Neural cell (in vitro differentiated cells): ENCODE data around the gene BTRC. TPM values are rescaled to one million over a fixed set of nuclear protein-coding genes. Genes with fewer than 3 reads are reported as not detected.

Source experiments
- H2AFZ ChIP-seq: fragments of 200-600, 300-800 bp; sonication (generic), shearing (Covaris generic); 2 replicates; pipeline ENCODE4 v1.6.0; 2014; ENCODE audit warnings: low read depth, mild to moderate bottlenecking, antibody characterized with exemption, low read length, moderate library complexity
- H3F3A ChIP-seq: fragments of 200-600 bp; shearing (Covaris generic); 2 replicates; pipeline ENCODE4 v1.6.1; 2016; ENCODE audit warnings: mild to moderate bottlenecking, moderate library complexity, mixed read lengths, antibody characterized with exemption, low read length; ENCODE audit not compliant: insufficient read depth, poor library complexity, severe bottlenecking
- H3K27ac ChIP-seq: fragments of 200-600, 300-800 bp; sonication (generic), shearing (Covaris generic); 2 replicates; pipeline ENCODE4 v1.5.1; 2014; ENCODE audit warnings: mild to moderate bottlenecking, low read length, moderate library complexity
- H3K27me3 ChIP-seq: fragments of 300-800, 200-600 bp; sonication (generic), shearing (Covaris generic); 2 replicates; pipeline ENCODE4 v1.6.0; 2014; ENCODE audit warnings: mild to moderate bottlenecking, low read depth, low read length, moderate library complexity; ENCODE audit not compliant: insufficient read depth
- H3K36me3 ChIP-seq: fragments of 300-800, 200-600 bp; sonication (generic), shearing (Covaris generic); 2 replicates; pipeline ENCODE4 v1.5.1; 2014; ENCODE audit warnings: mild to moderate bottlenecking, antibody characterized with exemption, low read length, moderate library complexity; ENCODE audit not compliant: insufficient read depth
- H3K4me2 ChIP-seq: fragments of 300-800, 200-600 bp; sonication (generic), shearing (Covaris generic); 2 replicates; pipeline ENCODE4 v1.6.0; 2014; ENCODE audit warnings: mild to moderate bottlenecking, low read length
- H3K4me3 ChIP-seq: fragments of 300-800, 200-600 bp; sonication (generic), shearing (Covaris generic); 2 replicates; pipeline ENCODE4 v1.5.1; 2014; ENCODE audit warnings: mild to moderate bottlenecking, low read length, moderate library complexity
- H3K79me2 ChIP-seq: fragments of 200-600 bp; shearing (Covaris generic); replicated peaks from 2 replicates; pipeline ENCODE4 v1.6.0; 2014; ENCODE audit warnings: mild to moderate bottlenecking, low read length, moderate library complexity; ENCODE audit not compliant: insufficient read depth
- H3K9ac ChIP-seq: fragments of 300-800, 200-600 bp; sonication (generic), shearing (Covaris generic); 2 replicates; pipeline ENCODE4 v1.6.1; 2016; ENCODE audit warnings: mild to moderate bottlenecking, low read length, mixed read lengths
- H3K9me2 ChIP-seq: fragments of 200-600 bp; shearing (Covaris generic); 2 replicates; pipeline ENCODE4 v1.6.1; 2016; ENCODE audit warnings: mild to moderate bottlenecking, low read length, mixed read lengths; ENCODE audit not compliant: insufficient read depth
- H3K9me3 ChIP-seq: fragments of 200-600, 300-800 bp; sonication (generic), shearing (Covaris generic); 2 replicates; pipeline ENCODE4 v1.6.1; 2016; ENCODE audit warnings: mild to moderate bottlenecking, mixed run types, low read length, moderate library complexity, mixed read lengths
- H4K20me1 ChIP-seq: fragments of 200-600 bp; shearing (Covaris generic); 2 replicates; pipeline ENCODE4 v1.6.1; 2016; ENCODE audit warnings: mild to moderate bottlenecking, mixed run types; ENCODE audit not compliant: insufficient read depth
- CTCF ChIP-seq: fragments of 450-650 bp; IDR thresholded peaks from 2 replicates; pipeline ENCODE4 v1.5.1; 2014; ENCODE audit warnings: antibody characterized with exemption, mild to moderate bottlenecking, moderate library complexity; ENCODE audit not compliant: poor library complexity, severe bottlenecking
- EP300 ChIP-seq: fragments of 450-650 bp; conservative IDR thresholded peaks from 2 replicates; pipeline ENCODE4 v1.6.1; 2014; ENCODE audit warnings: antibody characterized with exemption, mild to moderate bottlenecking, moderate library complexity; ENCODE audit not compliant: poor library complexity, severe bottlenecking
- EZH2 ChIP-seq: fragments of 200-600, 300-800 bp; shearing (Covaris generic), sonication (generic); IDR thresholded peaks from 2 replicates; pipeline ENCODE4 v1.6.1; 2014; ENCODE audit warnings: antibody characterized with exemption, low read length, borderline replicate concordance, mild to moderate bottlenecking; ENCODE audit not compliant: insufficient read depth, poor library complexity, severe bottlenecking
- MXI1 ChIP-seq: fragments of 450-650 bp; conservative IDR thresholded peaks from 2 replicates; pipeline ENCODE4 v1.6.1; 2014; ENCODE audit warnings: antibody characterized with exemption, mild to moderate bottlenecking; ENCODE audit not compliant: poor library complexity, severe bottlenecking
- POLR2AphosphoS5 ChIP-seq: IDR thresholded peaks from 2 replicates; pipeline ENCODE4 v1.6.1; 2012
- RAD21 ChIP-seq: fragments of 450-650 bp; conservative IDR thresholded peaks from 2 replicates; pipeline ENCODE4 v1.6.1; 2014; ENCODE audit warnings: antibody characterized with exemption, mild to moderate bottlenecking, moderate library complexity
- REST ChIP-seq: IDR thresholded peaks from 2 replicates; pipeline ENCODE4 v1.6.1; 2012; ENCODE audit warnings: borderline replicate concordance
- SMC3 ChIP-seq: fragments of 450-650 bp; conservative IDR thresholded peaks from 2 replicates; pipeline ENCODE4 v1.6.1; 2014; ENCODE audit warnings: antibody characterized with exemption, mild to moderate bottlenecking, moderate library complexity; ENCODE audit not compliant: poor library complexity
- TAF1 ChIP-seq: IDR thresholded peaks from 2 replicates; pipeline ENCODE4 v1.6.1; 2012; ENCODE audit warnings: low read depth
- polyA plus RNA-seq: library from polyadenylated mRNA; depleted of rRNA; stranded (reverse); fragments of >200 nt; gene quantifications from 2 replicates; pipeline ENCODE4 v1.2.3, GENCODE V29; 2014

BTRC gene
- polyA plus RNA-seq, 1 donor from 2014 or later, result 32.6 TPM

GRCh38 chr10:101494650-101495049 is 140.7 kb downstream of the BTRC start:
- Histone ChIP-seq H4K20me1 (no peaks in the 10 kb centered on the region), H3K9me2 (no peaks in the 10 kb centered on the region), H3K36me3 (no peaks in the 10 kb centered on the region), H3F3A (no peaks in the 10 kb centered on the region), H3K9ac (no peak overlapping the region), H3K27ac (no peak overlapping the region), H3K4me2 (no peak overlapping the region), H3K4me3 (no peak overlapping the region), H3K79me2 (no peaks in the 10 kb centered on the region), H3K9me3 (no peaks in the 10 kb centered on the region), H2AFZ (no peak overlapping the region), H3K27me3 (no peaks in the 10 kb centered on the region)
- TF ChIP-seq CTCF (no peak), TAF1 (no peak), EZH2 (no peak), MXI1 (no peak), POLR2AphosphoS5 (no peak), RAD21 (no peak), REST (no peak), EP300 (no peak), SMC3 (no peak)

DNA sequence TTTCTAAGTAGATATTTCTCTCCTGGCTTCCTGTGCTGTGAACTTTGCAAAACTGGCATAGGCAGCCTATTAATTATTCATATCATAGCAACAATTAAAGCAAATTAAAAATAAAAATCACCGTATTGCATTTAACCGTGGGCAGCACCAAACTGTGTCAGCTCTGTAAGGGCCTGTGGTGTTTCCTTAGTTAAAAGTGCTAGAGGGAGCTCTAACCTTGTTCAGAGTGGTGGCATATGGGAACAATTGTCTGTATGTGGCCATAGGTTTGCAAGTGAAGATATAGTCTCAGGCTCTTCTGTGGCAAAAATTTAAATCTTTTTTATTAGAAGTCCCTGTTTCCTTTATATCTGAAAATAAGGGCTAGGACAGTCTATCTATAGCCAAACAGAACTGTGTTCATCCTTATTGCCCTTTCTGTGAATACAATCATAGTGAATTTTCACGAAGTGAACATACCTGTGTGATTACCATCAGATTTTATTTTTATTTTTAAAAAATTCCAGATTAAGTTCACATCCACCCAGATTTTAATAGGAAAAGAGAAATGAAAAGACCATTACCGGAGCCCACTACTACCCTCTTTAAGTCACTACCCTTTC is 141.5 kb downstream of the BTRC start:
- no peak overlapping the region for H3K27ac ChIP-seq
- H3K27me3 ChIP-seq, result no peaks in the 10 kb centered on the region
- H3K9me3 ChIP-seq, result no peaks in the 10 kb centered on the region
- no peak overlapping the region for H3K9ac ChIP-seq
- no peaks in the 10 kb centered on the region for H3K9me2 ChIP-seq
- H3K36me3 ChIP-seq, result no peaks in the 10 kb centered on the region
- H3K4me3 ChIP-seq, result no peak overlapping the region
- no peak overlapping the region for H3K4me2 ChIP-seq
- no peaks in the 10 kb centered on the region for H3F3A ChIP-seq
- no peaks in the 10 kb centered on the region for H3K79me2 ChIP-seq
- TF ChIP-seq CTCF (peak; percentile 39), EP300 (no peak), RAD21 (peak; percentile 28)
- H2AFZ ChIP-seq, result no peak overlapping the region
- no peaks in the 10 kb centered on the region for H4K20me1 ChIP-seq
